HEK293T (cell line): Measurements from ENCODE around the gene AQP1.

Experiments used
- CTCF ChIA-PET: fragments of 350-600 bp; formaldehyde crosslinking; extraction: SDS; loops from one replicate; lab custom pipeline; 2021; ENCODE audit warnings: antibody characterized with exemption, inconsistent platforms; lab: Yijun Ruan, JAX
- POLR2A ChIA-PET: fragments of 350-600 bp; formaldehyde crosslinking; extraction: SDS; loops from one replicate; lab custom pipeline; 2020; ENCODE audit warnings: antibody characterized with exemption, inconsistent platforms; lab: Yijun Ruan, JAX
- DNase-seq: peaks from one replicate; pipeline ENCODE4 v3.0.0; 2012; ENCODE audit warnings: mixed read lengths; ENCODE audit errors: extremely low spot score
- ARNT ChIP-seq: fragments of 450-650 bp; IDR thresholded peaks from 2 replicates; pipeline ENCODE4 v1.6.1; 2017; ENCODE audit warnings: mild to moderate bottlenecking
- BHLHE40 ChIP-seq: fragments of 450-650 bp; IDR thresholded peaks from 2 replicates; pipeline ENCODE4 v1.6.1; 2016; ENCODE audit warnings: mild to moderate bottlenecking, moderate library complexity, borderline replicate concordance
- CTBP1 ChIP-seq: fragments of 450-650 bp; IDR thresholded peaks from 2 replicates; pipeline ENCODE4 v1.6.1; 2016; ENCODE audit warnings: borderline replicate concordance
- ELF4 ChIP-seq: fragments of 450-650 bp; IDR thresholded peaks from 2 replicates; pipeline ENCODE4 v1.6.1; 2017; ENCODE audit warnings: antibody characterized with exemption
- FOXA1 ChIP-seq: fragments of 450-650 bp; IDR thresholded peaks from 2 replicates; pipeline ENCODE4 v1.6.1; 2016; ENCODE audit warnings: mild to moderate bottlenecking
- FOXK2 ChIP-seq: fragments of 450-650 bp; IDR thresholded peaks from 2 replicates; pipeline ENCODE4 v1.6.1; 2016; ENCODE audit warnings: mild to moderate bottlenecking
- FOXM1 ChIP-seq: fragments of 450-650 bp; IDR thresholded peaks from 2 replicates; pipeline ENCODE4 v1.6.1; 2017; ENCODE audit warnings: mild to moderate bottlenecking, borderline replicate concordance
- HDGF ChIP-seq: fragments of 450-650 bp; IDR thresholded peaks from 2 replicates; pipeline ENCODE4 v1.6.1; 2017; ENCODE audit warnings: antibody characterized with exemption, borderline replicate concordance
- L3MBTL2 ChIP-seq: fragments of 450-650 bp; conservative IDR thresholded peaks from 2 replicates; pipeline ENCODE4 v1.6.1; 2016; ENCODE audit warnings: mild to moderate bottlenecking
- LEF1 ChIP-seq: fragments of 450-650 bp; IDR thresholded peaks from 2 replicates; pipeline ENCODE4 v1.6.1; 2017; ENCODE audit warnings: mild to moderate bottlenecking, borderline replicate concordance
- NFRKB ChIP-seq: fragments of 450-650 bp; IDR thresholded peaks from 2 replicates; pipeline ENCODE4 v1.6.1; 2016; ENCODE audit warnings: mild to moderate bottlenecking, moderate library complexity
- SP1 ChIP-seq: fragments of 450-650 bp; IDR thresholded peaks from 2 replicates; pipeline ENCODE4 v1.6.1; 2017
- SUZ12 ChIP-seq: fragments of 450-650 bp; IDR thresholded peaks from 2 replicates; pipeline ENCODE4 v1.6.1; 2016; ENCODE audit warnings: mild to moderate bottlenecking
- TARDBP ChIP-seq: fragments of 450-650 bp; IDR thresholded peaks from 2 replicates; pipeline ENCODE4 v1.6.1; 2016
- ZNF384 ChIP-seq: fragments of 450-650 bp; IDR thresholded peaks from 2 replicates; pipeline ENCODE4 v1.6.1; 2016
- TF ChIP-seq, protein P1 (sequence below): fragments of 450-650 bp; IDR thresholded peaks from 2 replicates; pipeline ENCODE4 v1.6.1; 2016

The AQP1 gene

DNA sequence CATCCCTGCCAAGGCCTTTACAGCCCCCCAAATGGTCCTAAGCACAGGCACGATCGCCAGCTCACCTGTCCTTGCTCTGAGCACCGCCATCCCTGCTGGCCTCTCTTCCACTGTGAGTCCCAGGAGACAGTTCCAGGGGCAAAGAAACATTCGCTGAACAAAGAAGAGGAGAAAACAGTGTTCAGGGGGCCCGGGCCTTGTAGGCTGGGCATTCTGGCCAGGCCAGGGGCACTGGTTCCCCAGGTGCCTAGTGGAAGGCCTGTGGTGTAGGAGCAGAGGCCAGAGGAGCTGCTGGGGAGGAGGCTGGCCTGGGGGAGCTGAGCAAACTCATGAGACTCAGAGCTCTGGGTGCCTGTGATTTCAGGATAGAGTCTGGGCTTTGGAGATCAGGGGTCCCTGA is 22.6 kb downstream of the AQP1 start:
- POLR2A ChIA-PET: interaction anchor here (0.5 kb wide), 1 partner anchor 581 kb away, joined by 3 read pairs; no protein-coding TSS in a partner anchor
- no peak for TF ChIP-seq SP1
- no peak for TF ChIP-seq ZNF384
- TF ChIP-seq, protein P1, sequence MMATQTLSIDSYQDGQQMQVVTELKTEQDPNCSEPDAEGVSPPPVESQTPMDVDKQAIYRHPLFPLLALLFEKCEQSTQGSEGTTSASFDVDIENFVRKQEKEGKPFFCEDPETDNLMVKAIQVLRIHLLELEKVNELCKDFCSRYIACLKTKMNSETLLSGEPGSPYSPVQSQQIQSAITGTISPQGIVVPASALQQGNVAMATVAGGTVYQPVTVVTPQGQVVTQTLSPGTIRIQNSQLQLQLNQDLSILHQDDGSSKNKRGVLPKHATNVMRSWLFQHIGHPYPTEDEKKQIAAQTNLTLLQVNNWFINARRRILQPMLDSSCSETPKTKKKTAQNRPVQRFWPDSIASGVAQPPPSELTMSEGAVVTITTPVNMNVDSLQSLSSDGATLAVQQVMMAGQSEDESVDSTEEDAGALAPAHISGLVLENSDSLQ: no peak
- TF ChIP-seq ARNT: no peak
- DNase-seq: no peak
- CTCF ChIA-PET: interaction anchor here (0.8 kb wide), 1 partner anchor 49 kb away, joined by 3 read pairs; no protein-coding TSS in a partner anchor

DNA sequence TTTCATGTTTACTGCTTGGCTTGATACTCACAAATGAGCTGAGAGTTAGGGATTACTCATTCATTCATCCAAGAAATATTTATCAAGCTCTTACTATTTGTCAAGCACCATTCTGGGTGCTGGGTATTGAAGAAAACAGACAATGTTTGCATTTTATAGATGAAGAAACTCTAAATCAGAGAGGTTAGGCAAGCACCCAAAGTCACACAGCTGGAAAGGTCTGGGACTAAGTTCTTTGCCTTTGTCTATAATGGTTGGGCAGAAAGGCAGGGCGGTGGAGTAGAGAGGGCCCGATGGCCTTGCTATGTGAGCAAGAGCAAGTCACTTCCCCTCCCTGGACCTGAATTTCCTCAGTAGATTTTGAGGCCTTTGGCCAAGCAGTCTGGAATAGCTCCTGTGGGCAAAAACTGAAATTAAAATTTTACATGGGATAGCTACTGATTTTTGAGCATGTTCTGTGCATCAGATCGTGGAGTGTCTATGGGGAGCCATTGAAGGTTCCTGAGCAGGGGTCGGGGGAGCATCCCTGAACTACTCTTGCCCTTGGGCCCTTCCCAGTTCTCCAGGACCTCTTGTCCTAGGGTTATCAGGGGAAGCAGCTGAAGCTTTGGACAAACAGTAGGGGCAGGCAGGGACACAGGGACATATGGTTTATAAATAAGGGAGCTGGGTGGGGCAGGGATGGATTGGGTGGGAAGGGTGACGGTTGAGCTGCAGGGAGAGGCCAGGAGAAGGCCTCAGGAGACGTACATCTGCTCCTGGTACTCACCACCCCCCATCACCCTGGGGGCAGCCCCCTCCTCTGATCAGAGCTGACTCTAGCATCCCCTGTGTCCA is 23.3 kb downstream of the AQP1 start:
- no peak for TF ChIP-seq LEF1
- TF ChIP-seq NFRKB: no peak
- TF ChIP-seq FOXM1: no peak
- no peak for TF ChIP-seq FOXA1
- TF ChIP-seq ARNT: no peak
- TF ChIP-seq L3MBTL2: no peak
- no peak for TF ChIP-seq SUZ12
- TF ChIP-seq CTBP1: no peak
- no peak for TF ChIP-seq ZNF384

GRCh38 chr7:30935569-30935877 is 23.9 kb downstream of the AQP1 start:
- ChIA-PET CTCF (interaction anchor here (0.7 kb wide), 1 partner anchor 488 kb away, joined by 3 read pairs; no protein-coding TSS in a partner anchor), POLR2A (no interaction called here)
- TF ChIP-seq FOXA1 (no peak), FOXM1 (no peak), ARNT (no peak)
- TF ChIP-seq, protein P1: no peak
- DNase-seq: no peak

More for the DNA sequence above, 23.3 kb downstream of the AQP1 start:
- peak; percentile 2 for DNase-seq
- ChIA-PET POLR2A (no interaction called here), CTCF (interaction anchor here (0.7 to 0.8 kb wide), 2 partner anchors 49 to 487 kb away, joined by 3 read pairs; no protein-coding TSS in a partner anchor)

DNA sequence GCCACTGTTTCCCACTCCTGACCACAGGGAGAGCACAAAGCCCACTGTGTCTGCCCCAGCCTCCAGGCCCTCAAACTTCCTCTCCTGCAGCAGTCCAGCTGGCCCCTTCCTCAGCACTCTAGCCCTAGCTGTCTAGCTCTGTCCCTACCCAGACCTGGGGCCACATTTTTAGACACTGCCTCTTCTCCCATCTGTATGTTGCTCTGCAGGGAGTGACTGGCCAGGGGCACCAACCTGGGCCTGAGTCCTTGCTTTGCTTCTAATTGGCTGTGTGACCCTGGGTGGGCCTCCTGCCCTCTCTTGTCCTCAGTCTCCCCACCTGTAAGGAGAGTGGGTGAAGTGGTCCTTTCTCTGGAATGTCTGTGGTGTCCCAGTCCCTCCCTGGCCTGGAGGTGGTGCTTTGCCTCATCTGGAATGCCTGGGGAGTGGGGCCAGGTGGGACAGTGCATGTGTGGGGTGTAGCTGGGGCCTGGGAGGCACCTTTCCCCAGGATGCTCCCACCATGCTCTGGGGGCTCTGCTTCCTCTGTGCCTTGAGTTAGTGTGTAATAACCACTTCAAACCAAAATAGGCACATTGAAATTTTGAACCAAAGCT is 25.1 kb downstream of the AQP1 start:
- ChIA-PET POLR2A (no interaction called here), CTCF (no interaction called here)
- no peak for DNase-seq
- TF ChIP-seq FOXA1: no peak
- no peak for TF ChIP-seq CTBP1
- no peak for TF ChIP-seq LEF1
- no peak for TF ChIP-seq ARNT
- no peak for TF ChIP-seq L3MBTL2
- no peak for TF ChIP-seq FOXK2
- no peak for TF ChIP-seq ELF4
- no peak for TF ChIP-seq HDGF
- TF ChIP-seq BHLHE40: no peak
- TF ChIP-seq, protein P1: no peak
- TF ChIP-seq NFRKB: no peak
- TF ChIP-seq FOXM1: no peak
- TF ChIP-seq TARDBP: no peak
- no peak for TF ChIP-seq SUZ12

DNA sequence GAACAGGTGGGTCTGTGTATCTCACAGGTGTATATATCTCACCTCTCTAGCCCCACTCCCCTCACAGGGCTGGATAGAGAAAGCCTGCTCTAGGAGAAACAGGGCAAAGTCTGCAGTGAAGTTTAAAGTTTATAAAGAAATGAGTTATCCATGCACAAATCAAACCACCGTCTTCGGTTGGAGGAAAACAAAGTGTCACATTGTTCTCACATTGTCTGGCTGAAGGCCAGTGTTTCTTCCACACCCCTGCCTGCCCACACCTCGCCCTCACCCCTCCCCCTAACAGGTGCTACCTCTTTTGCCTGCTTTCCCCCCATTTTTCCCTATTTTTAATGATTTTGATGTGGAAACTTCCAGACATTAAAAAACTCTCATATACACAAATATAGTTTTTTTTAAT is 25.8 kb downstream of the AQP1 start:
- CTCF ChIA-PET: no interaction called here
- TF ChIP-seq NFRKB (no peak), FOXM1 (no peak), FOXK2 (no peak), L3MBTL2 (no peak), TARDBP (no peak), BHLHE40 (no peak), HDGF (no peak), SUZ12 (no peak), ZNF384 (no peak)
- TF ChIP-seq, protein P1: no peak
- no peak for DNase-seq
- POLR2A ChIA-PET: no interaction called here
